OCI-LY7 (cell line): ENCODE results near the gene LY9.

Experiments
- EZH2phosphoT487 ChIP-seq: fragments of 200-600 bp; sonication (generic); IDR thresholded peaks from 2 replicates; pipeline ENCODE4 v1.6.1; 2018; ENCODE audit warnings: low read depth, borderline replicate concordance, mild to moderate bottlenecking, mixed run types, antibody characterized with exemption, low read length, moderate library complexity, mixed read lengths
- TF ChIP-seq, protein P1 (sequence below): fragments of 200-600 bp; sonication (generic); conservative IDR thresholded peaks from 2 replicates; pipeline ENCODE4 v1.5.1; 2014; ENCODE audit warnings: mild to moderate bottlenecking, antibody characterized with exemption, low read length, moderate library complexity, mixed read lengths

DNA sequence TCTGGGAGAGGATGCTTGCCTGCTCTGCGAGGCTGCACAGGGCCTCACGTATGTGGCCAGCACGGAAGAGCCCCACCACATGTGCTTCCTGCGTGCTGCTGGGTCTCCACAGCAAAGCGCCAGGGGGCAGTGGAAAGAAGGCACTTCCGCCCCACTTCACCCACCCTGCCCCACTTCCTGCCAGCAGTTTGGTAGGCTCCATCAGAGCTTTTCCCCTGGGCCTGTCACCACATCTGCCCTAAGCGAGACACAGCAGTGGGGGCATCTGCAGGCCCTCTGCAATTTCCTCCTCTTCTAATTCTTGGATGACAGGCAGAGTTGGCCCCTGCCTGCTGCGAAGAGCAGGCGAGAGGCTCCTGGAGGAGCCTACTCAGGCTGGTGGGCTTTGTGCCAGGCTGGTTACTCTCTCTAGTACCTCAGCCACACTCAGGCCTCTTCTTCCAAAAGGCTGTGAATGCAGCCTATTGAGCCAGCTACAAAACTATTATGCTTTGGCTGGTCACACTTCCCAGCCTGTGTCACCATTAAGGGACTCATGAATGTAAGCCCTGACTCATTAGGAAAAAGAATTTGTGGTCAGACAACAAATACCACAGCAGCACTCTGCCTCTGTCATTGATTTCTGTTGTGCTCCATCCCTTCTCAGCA is 41.7 kb downstream of the LY9 start:
- TF ChIP-seq, protein P1, sequence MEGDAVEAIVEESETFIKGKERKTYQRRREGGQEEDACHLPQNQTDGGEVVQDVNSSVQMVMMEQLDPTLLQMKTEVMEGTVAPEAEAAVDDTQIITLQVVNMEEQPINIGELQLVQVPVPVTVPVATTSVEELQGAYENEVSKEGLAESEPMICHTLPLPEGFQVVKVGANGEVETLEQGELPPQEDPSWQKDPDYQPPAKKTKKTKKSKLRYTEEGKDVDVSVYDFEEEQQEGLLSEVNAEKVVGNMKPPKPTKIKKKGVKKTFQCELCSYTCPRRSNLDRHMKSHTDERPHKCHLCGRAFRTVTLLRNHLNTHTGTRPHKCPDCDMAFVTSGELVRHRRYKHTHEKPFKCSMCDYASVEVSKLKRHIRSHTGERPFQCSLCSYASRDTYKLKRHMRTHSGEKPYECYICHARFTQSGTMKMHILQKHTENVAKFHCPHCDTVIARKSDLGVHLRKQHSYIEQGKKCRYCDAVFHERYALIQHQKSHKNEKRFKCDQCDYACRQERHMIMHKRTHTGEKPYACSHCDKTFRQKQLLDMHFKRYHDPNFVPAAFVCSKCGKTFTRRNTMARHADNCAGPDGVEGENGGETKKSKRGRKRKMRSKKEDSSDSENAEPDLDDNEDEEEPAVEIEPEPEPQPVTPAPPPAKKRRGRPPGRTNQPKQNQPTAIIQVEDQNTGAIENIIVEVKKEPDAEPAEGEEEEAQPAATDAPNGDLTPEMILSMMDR, result peak; percentile 69
- no peak for TF ChIP-seq EZH2phosphoT487
